KMS-11 (cell line): ENCODE data around the gene ERFE.

Experiments used
- H2AFZ ChIP-seq: fragments of 200-600 bp; sonication (generic); 2 replicates; pipeline ENCODE4 v1.6.1; 2016; ENCODE audit warnings: antibody characterized with exemption, mixed run types, low read depth
- H3K27ac ChIP-seq: fragments of 200-600 bp; sonication (generic); 2 replicates; pipeline ENCODE4 v1.6.1; 2016; ENCODE audit warnings: mild to moderate bottlenecking, mixed run types
- H3K27me3 ChIP-seq: fragments of 200-600 bp; sonication (generic); 2 replicates; pipeline ENCODE4 v1.6.1; 2017; ENCODE audit warnings: mild to moderate bottlenecking, low read depth, mixed run types, moderate library complexity; ENCODE audit not compliant: insufficient read depth
- H3K36me3 ChIP-seq: fragments of 200-600 bp; sonication (generic); 2 replicates; pipeline ENCODE4 v1.6.1; 2017; ENCODE audit warnings: mild to moderate bottlenecking, mixed run types; ENCODE audit not compliant: insufficient read depth
- H3K4me1 ChIP-seq: fragments of 200-600 bp; sonication (generic); 2 replicates; pipeline ENCODE4 v1.6.1; 2016; ENCODE audit warnings: mild to moderate bottlenecking, low read depth, mixed run types; ENCODE audit not compliant: poor library complexity, severe bottlenecking
- H3K4me2 ChIP-seq: fragments of 200-600 bp; sonication (generic); 2 replicates; pipeline ENCODE4 v1.7.0; 2016; ENCODE audit warnings: mild to moderate bottlenecking, mixed run types
- H3K4me3 ChIP-seq: fragments of 200-600 bp; sonication (generic); IDR thresholded peaks from 2 replicates; pipeline ENCODE4 v1.6.1; 2017; ENCODE audit warnings: low read depth, low read length, mixed read lengths; ENCODE audit not compliant: insufficient read depth
- H3K79me2 ChIP-seq: fragments of 200-600 bp; sonication (generic); 2 replicates; pipeline ENCODE4 v1.6.1; 2016; ENCODE audit warnings: low read depth, mixed run types; ENCODE audit not compliant: insufficient read depth
- H3K9ac ChIP-seq: fragments of 200-600 bp; sonication (generic); 2 replicates; pipeline ENCODE4 v1.6.1; 2016; ENCODE audit warnings: mild to moderate bottlenecking, mixed run types
- H4K20me1 ChIP-seq: fragments of 200-600 bp; sonication (generic); 2 replicates; pipeline ENCODE4 v1.6.1; 2016; ENCODE audit warnings: mild to moderate bottlenecking, mixed run types; ENCODE audit not compliant: insufficient read depth
- TF ChIP-seq, protein P1 (sequence below): fragments of 200-600 bp; sonication (generic); conservative IDR thresholded peaks from 2 replicates; pipeline ENCODE4 v1.6.1; 2017; ENCODE audit warnings: low read depth, mild to moderate bottlenecking, antibody characterized with exemption, low read length, moderate library complexity, mixed read lengths

ERFE gene

DNA sequence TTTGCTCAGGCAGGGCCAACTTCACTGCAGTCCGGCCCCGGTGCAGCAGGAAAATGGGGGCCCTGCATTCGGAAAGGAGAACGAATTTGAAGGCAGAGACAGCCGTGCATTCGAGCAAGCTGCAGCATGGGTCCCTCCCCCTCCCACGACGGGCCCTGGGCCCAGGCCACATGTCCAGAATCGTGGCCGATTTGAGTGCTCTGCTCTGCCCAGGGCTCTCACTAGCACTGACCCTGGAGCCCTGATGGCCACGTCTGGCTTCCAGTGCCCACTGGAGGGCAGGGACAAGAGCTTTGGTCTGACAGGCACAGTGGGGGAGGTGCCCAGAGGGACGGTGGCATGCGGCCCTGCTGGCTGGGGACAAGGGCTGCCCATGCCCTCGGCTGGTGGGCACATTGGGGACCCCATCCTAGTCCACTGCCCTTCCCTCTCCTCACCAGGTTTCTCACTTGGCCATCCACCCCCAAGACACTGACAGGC lies 34.7 kb upstream of the ERFE start:
- no peaks in the 10 kb centered on the region for H4K20me1 ChIP-seq
- H3K9ac ChIP-seq: no peak overlapping the region
- no peak overlapping the region for H3K4me2 ChIP-seq
- H3K27ac ChIP-seq: no peak overlapping the region
- H3K36me3 ChIP-seq: no peaks in the 10 kb centered on the region
- H3K79me2 ChIP-seq: no peaks in the 10 kb centered on the region
- H3K27me3 ChIP-seq: no peaks in the 10 kb centered on the region; the same call in 1 of the 2 replicates
- H3K4me3 ChIP-seq: no peak overlapping the region
- TF ChIP-seq, protein P1, sequence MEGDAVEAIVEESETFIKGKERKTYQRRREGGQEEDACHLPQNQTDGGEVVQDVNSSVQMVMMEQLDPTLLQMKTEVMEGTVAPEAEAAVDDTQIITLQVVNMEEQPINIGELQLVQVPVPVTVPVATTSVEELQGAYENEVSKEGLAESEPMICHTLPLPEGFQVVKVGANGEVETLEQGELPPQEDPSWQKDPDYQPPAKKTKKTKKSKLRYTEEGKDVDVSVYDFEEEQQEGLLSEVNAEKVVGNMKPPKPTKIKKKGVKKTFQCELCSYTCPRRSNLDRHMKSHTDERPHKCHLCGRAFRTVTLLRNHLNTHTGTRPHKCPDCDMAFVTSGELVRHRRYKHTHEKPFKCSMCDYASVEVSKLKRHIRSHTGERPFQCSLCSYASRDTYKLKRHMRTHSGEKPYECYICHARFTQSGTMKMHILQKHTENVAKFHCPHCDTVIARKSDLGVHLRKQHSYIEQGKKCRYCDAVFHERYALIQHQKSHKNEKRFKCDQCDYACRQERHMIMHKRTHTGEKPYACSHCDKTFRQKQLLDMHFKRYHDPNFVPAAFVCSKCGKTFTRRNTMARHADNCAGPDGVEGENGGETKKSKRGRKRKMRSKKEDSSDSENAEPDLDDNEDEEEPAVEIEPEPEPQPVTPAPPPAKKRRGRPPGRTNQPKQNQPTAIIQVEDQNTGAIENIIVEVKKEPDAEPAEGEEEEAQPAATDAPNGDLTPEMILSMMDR: no peak
- no peak overlapping the region for H2AFZ ChIP-seq
- H3K4me1 ChIP-seq: peaks cover 9% of the 10 kb centered on the region

DNA sequence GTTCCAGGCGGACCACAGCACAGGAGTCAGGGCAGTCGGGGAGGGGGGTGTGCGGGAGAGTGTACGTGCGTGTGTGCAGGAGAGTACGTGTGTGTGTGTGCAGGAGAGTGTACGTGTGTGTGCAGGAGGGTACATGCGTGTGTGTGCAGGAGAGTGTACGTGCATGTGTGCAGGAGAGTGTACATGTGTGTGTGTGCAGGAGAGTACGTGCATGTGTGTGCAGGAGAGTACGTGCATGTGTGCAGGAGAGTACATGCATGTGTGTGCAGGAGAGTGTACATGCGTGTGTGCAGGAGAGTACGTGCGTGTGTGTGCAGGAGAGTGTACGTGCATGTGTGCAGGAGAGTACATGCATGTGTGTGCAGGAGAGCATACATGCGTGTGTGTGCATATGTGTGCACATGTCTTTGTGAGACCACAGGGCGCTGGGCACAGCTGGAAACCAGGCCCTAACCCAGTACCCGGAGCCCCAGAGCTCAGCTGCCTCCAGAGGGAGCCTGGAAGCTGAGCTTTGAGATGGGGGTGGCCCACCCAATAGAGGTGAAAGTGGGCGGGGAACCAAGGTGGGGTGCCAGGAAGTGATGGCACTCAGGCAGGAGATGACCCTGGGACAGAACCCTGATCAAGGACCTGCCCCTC lies 34.2 kb upstream of the ERFE start:
- TF ChIP-seq, protein P1: no peak
- no peak overlapping the region for H3K4me2 ChIP-seq
- no peak overlapping the region for H3K27ac ChIP-seq
- no peaks in the 10 kb centered on the region for H3K79me2 ChIP-seq
- no peak overlapping the region for H3K4me3 ChIP-seq
- no peaks in the 10 kb centered on the region for H3K36me3 ChIP-seq
- no peak overlapping the region for H3K9ac ChIP-seq
- peaks cover 8% of the 10 kb centered on the region for H3K4me1 ChIP-seq
- no peaks in the 10 kb centered on the region; the same call in 1 of the 2 replicates for H3K27me3 ChIP-seq
- no peaks in the 10 kb centered on the region for H4K20me1 ChIP-seq
- no peak overlapping the region for H2AFZ ChIP-seq

DNA sequence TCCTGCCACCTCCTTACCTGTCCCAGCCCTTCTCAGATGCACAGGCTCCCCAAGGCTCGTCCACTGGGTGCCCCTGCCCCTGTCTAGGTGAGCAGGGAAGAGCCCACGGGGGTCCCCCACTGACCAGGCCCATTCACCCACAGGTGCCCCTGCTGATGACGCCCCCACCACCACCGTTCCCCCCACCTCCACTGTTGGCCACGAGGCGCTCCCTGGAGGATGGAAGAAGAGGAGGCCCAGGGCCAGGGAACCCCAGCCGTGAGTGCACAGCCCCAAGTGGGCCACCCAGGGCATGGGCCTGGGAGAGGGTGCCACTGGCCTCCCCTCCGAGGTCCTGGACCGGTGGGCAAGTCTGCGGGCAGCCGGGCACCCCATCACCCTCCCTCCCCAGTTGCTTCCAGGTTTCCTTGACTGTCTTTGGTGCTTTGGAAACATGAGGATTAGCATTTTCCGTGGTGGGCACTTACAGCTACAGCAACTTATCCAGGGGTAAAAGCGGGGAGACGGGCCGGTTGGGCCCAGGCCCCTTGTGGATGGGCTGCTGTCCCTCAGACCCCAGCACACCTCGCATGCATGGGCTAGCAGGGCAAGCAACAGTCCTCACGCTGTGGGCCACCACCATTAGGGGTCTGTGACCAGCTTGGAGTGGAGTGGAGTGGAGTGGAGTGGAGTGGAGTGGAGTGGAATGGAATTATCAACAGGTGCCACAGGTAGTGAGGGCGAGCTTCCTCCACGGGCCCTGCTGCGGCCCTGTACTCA lies 33.5 kb upstream of the ERFE start:
- no peak overlapping the region for H3K27ac ChIP-seq
- no peaks in the 10 kb centered on the region for H3K79me2 ChIP-seq
- H3K4me2 ChIP-seq: no peak overlapping the region
- H3K9ac ChIP-seq: no peak overlapping the region
- H3K36me3 ChIP-seq: no peaks in the 10 kb centered on the region
- H4K20me1 ChIP-seq: no peaks in the 10 kb centered on the region
- no peaks in the 10 kb centered on the region; the same call in 1 of the 2 replicates for H3K27me3 ChIP-seq
- peaks cover 1% of the 10 kb centered on the region for H3K4me1 ChIP-seq
- TF ChIP-seq, protein P1: no peak
- no peak overlapping the region for H2AFZ ChIP-seq
- H3K4me3 ChIP-seq: no peak overlapping the region

DNA sequence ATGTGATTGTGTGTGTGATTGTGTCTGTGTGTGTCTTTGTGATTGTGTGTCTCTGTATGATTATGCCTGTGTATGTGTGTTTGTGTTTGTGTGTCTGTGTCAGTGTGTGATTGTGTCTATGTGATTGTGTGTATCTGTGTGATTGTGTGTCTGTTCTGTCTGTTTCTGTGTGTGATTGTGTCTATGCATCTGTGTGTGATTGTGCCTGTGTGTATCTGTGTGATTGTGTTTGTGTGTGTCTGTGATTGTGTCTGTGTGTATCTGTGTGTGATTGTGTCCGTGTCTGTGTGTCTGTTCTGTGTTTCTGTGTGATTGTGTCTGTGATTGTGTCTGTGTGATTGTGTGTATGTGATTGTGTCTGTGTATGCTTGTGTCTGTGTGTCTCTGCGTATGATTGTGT lies 32.4 kb upstream of the ERFE start:
- Histone ChIP-seq H3K79me2 (no peaks in the 10 kb centered on the region), H4K20me1 (no peaks in the 10 kb centered on the region), H3K4me2 (no peak overlapping the region), H3K36me3 (no peaks in the 10 kb centered on the region), H3K27ac (no peak overlapping the region), H3K9ac (no peak overlapping the region), H3K4me3 (no peak overlapping the region), H2AFZ (no peak overlapping the region), H3K27me3 (peaks cover 2% of the 10 kb centered on the region; the same call in 1 of the 2 replicates), H3K4me1 (no peaks in the 10 kb centered on the region)
- TF ChIP-seq, protein P1: no peak
